ENCODE results near the gene SLX9. TPM values are rescaled to one million over a fixed set of nuclear protein-coding genes. Genes with fewer than 3 reads are reported as not detected.

SLX9 gene
- total and polyA plus RNA-seq, 10 donors = 6.1 to 35.4 (median 27.0) TPM

- H3K27ac ChIP-seq = peak overlapping the region in 3 of 8 donors; percentile 31 to 61 (median 49)
- H3K27me3 ChIP-seq (replicated peaks in 1 of 7) = no peaks in the 10 kb centered on the region
- intact Hi-C loops (cut with DNase I; ENCODE audit: low total_unique reads) = loop anchor here (5.0 kb wide), 1 partner anchor 38 kb away; no protein-coding TSS in a partner anchor
- no peaks in the 10 kb centered on the region for H3K9me3 ChIP-seq
- no peak for TF ChIP-seq POLR2A (IDR thresholded peaks at IDR 0.05)
- TF ChIP-seq POLR2AphosphoS5 (IDR thresholded peaks at IDR 0.05) = peak in 1 of 3 donors; percentile 51
- H3K4me1 ChIP-seq = peaks cover 0 to 87% (median 32%) of the 10 kb centered on the region in 6 donors
- peak; percentile 67 for DNase-seq
- WGBS, 5 donors = 90 to 94% (median 92%) methylated on average over 13 to 15 of the region's 15 CpGs
- no peak overlapping the region for H3K4me3 ChIP-seq
- H3K36me3 ChIP-seq = peaks cover 0 to 99% (median 70%) of the 10 kb centered on the region in 6 donors
Observed at GRCh38 chr21:44893948-44894656, 45.7 kb upstream of the SLX9 start.

- Histone ChIP-seq H3K27me3 (replicated peaks in 1 of 7) (no peaks in the 10 kb centered on the region), H3K9me3 (no peaks in the 10 kb centered on the region), H3K4me3 (no peak overlapping the region), H3K4me1 (peaks cover 0 to 89% (median 32%) of the 10 kb centered on the region in 6 donors), H3K27ac (peak overlapping the region in 1 of 8 donors; percentile 61), H3K36me3 (peaks cover 0 to 99% (median 70%) of the 10 kb centered on the region in 6 donors)
- DNase-seq = peak; percentile 68
- intact Hi-C loops (cut with DNase I; ENCODE audit: low total_unique reads) = loop anchor here (5.0 kb wide), 1 partner anchor 38 kb away; no protein-coding TSS in a partner anchor
- 72 to 86% (median 79%) methylated on average over 15 to 19 of the region's 19 CpGs for WGBS, 5 donors
- no peak for TF ChIP-seq POLR2A (IDR thresholded peaks at IDR 0.05)
- TF ChIP-seq POLR2AphosphoS5 (IDR thresholded peaks at IDR 0.05) = peak in 2 of 3 donors; percentile 11 to 48
- TF ChIP-seq CTCF (IDR thresholded peaks at IDR 0.05 in 8 of 11, conservative IDR thresholded peaks at IDR 0.05 in 3 of 11) = no peak
Observed at GRCh38 chr21:44894687-44895302, 45.0 kb upstream of the SLX9 start.

GRCh38 chr21:44895859-44896258, 44.0 kb upstream of the SLX9 start:
- Histone ChIP-seq H3K9me3 (no peaks in the 10 kb centered on the region), H3K27me3 (replicated peaks in 1 of 7) (no peaks in the 10 kb centered on the region), H3K36me3 (peaks cover 0 to 99% (median 70%) of the 10 kb centered on the region in 6 donors), H3K4me1 (peaks cover 0 to 80% (median 33%) of the 10 kb centered on the region in 6 donors), H3K4me3 (no peak overlapping the region), H3K27ac (peak overlapping the region in 1 of 8 donors; percentile 75)
- DNase-seq = peak; percentile 70
- WGBS, 5 donors = 87 to 95% (median 93%) methylated on average over 11 of the region's 11 CpGs
- TF ChIP-seq POLR2A (IDR thresholded peaks at IDR 0.05) = no peak
- TF ChIP-seq POLR2AphosphoS5 (IDR thresholded peaks at IDR 0.05) = no peak
- TF ChIP-seq CTCF (IDR thresholded peaks at IDR 0.05 in 8 of 11, conservative IDR thresholded peaks at IDR 0.05 in 3 of 11) = no peak
- intact Hi-C loops (cut with DNase I; ENCODE audit: low total_unique reads) = no loop called here

GRCh38 chr21:44896561-44897286, 43.1 kb upstream of the SLX9 start:
- Histone ChIP-seq H3K36me3 (peaks cover 0 to 99% (median 70%) of the 10 kb centered on the region in 6 donors), H3K9me3 (no peaks in the 10 kb centered on the region), H3K27me3 (replicated peaks in 1 of 7) (no peaks in the 10 kb centered on the region), H3K4me3 (no peak overlapping the region), H3K27ac (peak overlapping the region in 4 of 8 donors; percentile 15 to 75 (median 50)), H3K4me1 (peaks cover 0 to 80% (median 34%) of the 10 kb centered on the region in 6 donors)
- peak; percentile 79 for DNase-seq
- WGBS, 5 donors = 82 to 91% (median 84%) methylated on average over 20 to 25 of the region's 25 CpGs
- intact Hi-C loops (cut with DNase I; ENCODE audit: low total_unique reads) = no loop called here
- TF ChIP-seq POLR2A (IDR thresholded peaks at IDR 0.05) (no peak), CTCF (IDR thresholded peaks at IDR 0.05 in 8 of 11, conservative IDR thresholded peaks at IDR 0.05 in 3 of 11) (no peak), POLR2AphosphoS5 (IDR thresholded peaks at IDR 0.05) (peak; percentile 35 to 71 (median 36))
